Activated naive CD8-positive, alpha-beta T cell (primary cell): Measurements from ENCODE around the gene CIDEB.
"Not testable (repeated sequence)": the region's sequence is repeated elsewhere in the genome, so short reads cannot be mapped to it uniquely, and the experiment has no call there.

Experiments
- H3K27ac Mint-ChIP-seq: one replicate; pipeline ENCODE4 v1.8.0; 2021; ENCODE audit warnings: mixed read lengths
- H3K27me3 Mint-ChIP-seq: one replicate; pipeline ENCODE4 v1.8.0; 2021; ENCODE audit warnings: mixed read lengths
- H3K36me3 Mint-ChIP-seq: one replicate; pipeline ENCODE4 v1.8.0; 2021; ENCODE audit warnings: mixed read lengths
- H3K4me1 Mint-ChIP-seq: one replicate; pipeline ENCODE4 v1.8.0; 2021; ENCODE audit warnings: low read depth, mixed read lengths
- H3K4me3 Mint-ChIP-seq: one replicate; pipeline ENCODE4 v1.8.0; 2021; ENCODE audit warnings: mild to moderate bottlenecking, mixed read lengths
- H3K9me3 Mint-ChIP-seq: one replicate; pipeline ENCODE4 v1.8.0; 2021; ENCODE audit warnings: low read depth, mixed read lengths

Gene CIDEB

GRCh38 chr14:24337824-24338175 lies 30.0 kb upstream of the CIDEB start:
- Mint-ChIP-seq H3K4me3 (peak overlapping the region; percentile 91), H3K4me1 (peaks cover 41% of the 10 kb centered on the region), H3K9me3 (no peaks in the 10 kb centered on the region), H3K27me3 (peaks cover 2% of the 10 kb centered on the region), H3K36me3 (peaks cover 2% of the 10 kb centered on the region), H3K27ac (no peak overlapping the region)

GRCh38 chr14:24337144-24337823 lies 29.5 kb upstream of the CIDEB start:
- Mint-ChIP-seq H3K4me3 (no peak overlapping the region), H3K4me1 (peaks cover 45% of the 10 kb centered on the region), H3K36me3 (peaks cover 2% of the 10 kb centered on the region), H3K27ac (no peak overlapping the region), H3K27me3 (peaks cover 4% of the 10 kb centered on the region), H3K9me3 (no peaks in the 10 kb centered on the region)

GRCh38 chr14:24335461-24336171 lies 27.8 kb upstream of the CIDEB start:
- Mint-ChIP-seq H3K27ac (no peak overlapping the region), H3K4me3 (peak overlapping the region; percentile 61)

DNA sequence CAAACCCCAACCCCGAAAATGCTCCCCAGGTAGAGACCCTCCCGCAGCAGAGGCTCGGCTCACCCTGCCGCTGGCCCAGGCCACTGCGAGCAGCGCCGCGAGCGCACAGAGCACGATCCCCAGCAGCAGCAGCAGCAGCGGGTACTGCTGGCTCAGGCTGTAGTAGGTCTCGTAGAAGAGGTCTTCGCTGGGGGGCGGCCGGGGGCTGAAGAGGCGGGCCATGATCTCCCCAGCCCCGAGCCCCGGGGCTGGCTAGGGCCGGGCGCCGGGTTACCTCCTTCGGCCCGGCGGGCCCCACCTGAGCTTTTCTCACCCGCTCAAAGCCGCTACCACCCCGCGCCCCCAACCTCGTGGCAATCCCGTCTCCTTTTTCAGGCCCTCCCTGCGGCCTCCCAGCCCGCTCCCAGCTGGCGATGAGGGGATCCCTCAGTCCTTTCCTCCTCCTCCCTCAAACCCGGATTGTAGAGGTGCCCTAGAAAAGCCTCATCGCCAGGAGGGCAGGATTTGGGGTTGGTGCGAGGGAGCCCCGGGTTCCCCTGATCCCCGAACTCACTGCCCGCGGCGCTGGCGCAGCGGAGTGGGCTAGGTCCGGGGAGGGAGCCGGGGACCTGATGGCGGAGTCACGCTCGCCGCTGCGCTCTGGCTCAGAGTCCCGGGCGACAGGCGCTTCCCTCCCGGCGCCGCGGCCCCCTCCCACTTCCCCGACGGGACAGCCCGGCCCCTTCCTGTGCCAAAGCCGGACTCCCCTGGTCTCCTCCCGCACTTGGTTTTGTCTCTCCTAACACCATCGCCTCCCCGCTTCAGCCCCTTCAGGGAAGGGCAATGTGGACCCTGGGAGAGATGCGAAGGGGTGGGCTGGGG lies 26.9 kb upstream of the CIDEB start, which contains the start of gene ADCY4:
TSS of gene ADCY4 (minus strand) at position 641 of the 861 bp plus-strand sequence. CDS start at position 222, 419 bp downstream.
- Mint-ChIP-seq H3K9me3 (no peaks in the 10 kb centered on the region), H3K4me1 (peaks cover 49% of the 10 kb centered on the region), H3K27me3 (peaks cover 8% of the 10 kb centered on the region), H3K36me3 (peaks cover 2% of the 10 kb centered on the region), H3K4me3 (peak within 1 kb of the TSS; percentile 92), H3K27ac (no peak within 1 kb of the TSS)

More at GRCh38 chr14:24335461-24336171, 27.8 kb upstream of the CIDEB start:
- peaks cover 53% of the 10 kb centered on the region for H3K4me1 Mint-ChIP-seq
- no peaks in the 10 kb centered on the region for H3K9me3 Mint-ChIP-seq
- peaks cover 7% of the 10 kb centered on the region for H3K27me3 Mint-ChIP-seq
- H3K36me3 Mint-ChIP-seq = peaks cover 2% of the 10 kb centered on the region

DNA sequence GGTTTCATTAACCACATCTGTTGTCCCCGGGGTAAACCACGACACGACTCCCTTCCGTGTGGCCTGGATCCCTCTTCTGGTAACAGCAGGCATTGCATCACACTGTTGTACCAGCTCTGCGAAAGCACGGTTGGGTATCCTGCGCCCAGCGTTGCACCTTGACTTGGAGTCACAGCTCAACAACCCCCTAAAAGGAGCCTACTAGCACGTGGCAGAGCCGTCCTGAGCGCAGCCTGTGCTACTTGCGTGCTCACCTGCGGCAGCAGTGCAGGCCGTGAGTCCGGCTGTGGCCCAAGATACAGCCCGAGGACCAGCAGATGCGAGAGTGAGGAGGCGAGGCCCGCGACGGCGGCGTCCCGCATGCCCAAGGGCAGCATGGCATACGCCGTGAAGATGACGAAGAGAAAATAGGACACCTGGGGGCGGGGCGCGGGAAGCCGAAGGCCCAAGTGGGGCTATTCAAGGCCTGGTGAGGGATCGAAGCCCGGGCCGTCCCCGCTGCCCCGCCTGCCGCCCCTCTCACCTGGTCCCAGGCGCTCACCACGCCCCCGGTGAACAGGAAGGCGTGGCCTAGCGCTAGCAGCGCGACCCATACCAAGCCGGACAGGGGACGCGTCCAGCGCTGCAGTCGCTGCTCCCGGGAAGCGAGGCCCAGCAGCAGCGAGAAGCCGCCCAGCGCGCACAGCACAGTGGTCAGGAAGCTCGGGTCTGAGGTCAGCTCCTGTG lies 24.7 kb upstream of the CIDEB start:
- peak overlapping the region; percentile 92 for H3K4me3 Mint-ChIP-seq
- H3K27me3 Mint-ChIP-seq = peaks cover 8% of the 10 kb centered on the region
- peaks cover 45% of the 10 kb centered on the region for H3K4me1 Mint-ChIP-seq
- peak overlapping the region; percentile 82 for H3K27ac Mint-ChIP-seq
- H3K9me3 Mint-ChIP-seq = no peaks in the 10 kb centered on the region
- peaks cover 2% of the 10 kb centered on the region for H3K36me3 Mint-ChIP-seq

GRCh38 chr14:24331731-24332267 lies 24.0 kb upstream of the CIDEB start:
- H3K36me3 Mint-ChIP-seq = peaks cover 2% of the 10 kb centered on the region
- peak overlapping the region; percentile 82 for H3K27ac Mint-ChIP-seq

DNA sequence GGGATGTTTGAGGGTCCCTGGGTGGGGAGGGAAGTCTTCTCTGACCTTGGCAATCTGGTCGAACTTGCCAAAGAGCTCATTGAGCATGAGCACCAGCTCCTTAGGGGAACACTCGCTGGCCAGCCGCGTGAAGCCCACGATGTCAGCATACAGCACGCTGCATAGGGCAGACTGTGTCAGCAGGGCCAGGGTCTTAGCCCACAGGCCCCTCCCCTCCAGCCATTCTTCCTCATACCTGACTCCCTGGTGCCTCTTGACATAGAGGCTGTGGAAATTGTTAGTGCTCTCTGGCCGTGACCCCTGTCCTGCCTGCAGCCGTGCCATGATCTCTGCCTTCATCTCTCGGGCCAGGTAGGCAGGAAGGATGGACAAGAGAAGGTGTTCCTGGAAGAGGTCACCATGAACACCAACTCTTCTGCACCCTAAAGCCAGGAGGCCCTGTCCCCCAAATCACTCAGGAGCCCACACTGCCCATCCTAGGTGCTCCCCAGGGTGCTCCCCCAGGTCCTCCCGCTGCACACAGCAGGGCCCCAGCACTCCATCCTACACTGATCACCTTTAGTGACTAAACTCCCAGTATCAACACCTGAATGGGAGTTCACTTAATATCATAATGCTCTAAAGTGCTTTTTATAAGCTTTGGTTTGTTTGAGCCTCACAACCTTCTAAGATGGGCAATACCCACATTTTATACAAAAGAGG lies 23.3 kb upstream of the CIDEB start:
- H3K9me3 Mint-ChIP-seq = no peaks in the 10 kb centered on the region
- peaks cover 47% of the 10 kb centered on the region for H3K4me1 Mint-ChIP-seq
- H3K4me3 Mint-ChIP-seq = no peak overlapping the region
- H3K36me3 Mint-ChIP-seq = peaks cover 1% of the 10 kb centered on the region
- no peak overlapping the region for H3K27ac Mint-ChIP-seq
- peaks cover 8% of the 10 kb centered on the region for H3K27me3 Mint-ChIP-seq

More at GRCh38 chr14:24331731-24332267, 24.0 kb upstream of the CIDEB start:
- Mint-ChIP-seq H3K27me3 (peaks cover 8% of the 10 kb centered on the region), H3K4me1 (peaks cover 49% of the 10 kb centered on the region), H3K4me3 (peak overlapping the region; percentile 92), H3K9me3 (no peaks in the 10 kb centered on the region)

- no peaks in the 10 kb centered on the region for H3K9me3 Mint-ChIP-seq
- H3K27me3 Mint-ChIP-seq = peaks cover 6% of the 10 kb centered on the region
- no peak overlapping the region for H3K27ac Mint-ChIP-seq
- H3K36me3 Mint-ChIP-seq = no peaks in the 10 kb centered on the region
- no peak overlapping the region for H3K4me3 Mint-ChIP-seq
- peaks cover 41% of the 10 kb centered on the region for H3K4me1 Mint-ChIP-seq
These were observed 22.0 kb upstream of the CIDEB start for GRCh38 chr14:24329736-24330135.

DNA sequence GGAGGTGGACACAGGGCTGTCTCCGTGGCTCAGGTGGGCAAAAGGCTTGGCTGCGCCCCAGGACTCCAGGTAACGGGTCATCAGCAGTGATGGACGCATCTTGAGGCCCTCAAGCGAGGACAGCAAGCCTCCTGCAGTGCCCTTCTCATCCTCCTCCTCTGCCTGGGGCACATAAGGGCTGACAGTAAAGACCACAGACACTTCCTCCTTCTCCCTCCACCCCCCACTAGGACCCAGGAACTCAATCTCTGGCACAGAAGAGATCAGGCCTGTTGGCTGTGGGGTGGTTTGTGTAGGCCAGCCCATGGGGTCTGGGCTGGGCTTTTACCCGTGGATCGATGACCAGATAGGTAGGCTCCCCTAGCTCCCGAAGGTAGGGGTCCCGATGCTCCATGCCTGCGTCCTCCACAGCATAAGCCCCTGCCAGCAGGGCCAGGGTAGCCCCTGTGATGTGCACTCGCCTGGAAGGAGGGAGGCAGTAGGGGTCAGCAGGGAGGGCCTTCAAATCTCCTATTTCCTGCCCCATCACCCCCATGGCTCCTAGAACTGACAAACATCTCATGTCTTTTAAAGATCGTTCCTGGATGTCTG lies 21.4 kb upstream of the CIDEB start:
- Mint-ChIP-seq H3K4me1 (peaks cover 39% of the 10 kb centered on the region), H3K27ac (no peak overlapping the region), H3K4me3 (no peak overlapping the region), H3K9me3 (no peaks in the 10 kb centered on the region), H3K27me3 (peaks cover 6% of the 10 kb centered on the region), H3K36me3 (no peaks in the 10 kb centered on the region)

DNA sequence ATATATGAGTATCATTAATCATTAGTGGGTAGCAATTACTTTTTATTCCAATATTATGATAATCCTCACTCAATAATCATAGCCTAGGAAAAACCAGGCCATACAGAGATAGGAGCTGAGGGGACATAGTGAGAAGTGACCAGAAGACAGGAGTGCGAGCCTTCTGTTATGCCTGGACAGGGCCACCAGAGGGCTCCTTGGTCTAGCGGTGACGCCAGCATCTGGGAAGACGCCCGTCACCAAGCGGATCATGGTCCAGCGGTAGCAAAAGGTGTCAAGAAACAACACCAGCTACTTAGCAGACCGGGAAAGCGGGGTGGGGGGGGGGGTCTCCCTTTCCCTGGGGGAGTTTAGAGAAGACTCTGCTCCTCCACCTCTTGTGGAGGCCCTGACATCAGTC lies 20.1 kb upstream of the CIDEB start:
- H3K27me3 Mint-ChIP-seq, H3K9me3 Mint-ChIP-seq, H3K27ac Mint-ChIP-seq, H3K4me3 Mint-ChIP-seq, H3K36me3 Mint-ChIP-seq: not testable (repeated sequence)
- H3K4me1 Mint-ChIP-seq = peaks cover 28% of the 10 kb centered on the region

DNA sequence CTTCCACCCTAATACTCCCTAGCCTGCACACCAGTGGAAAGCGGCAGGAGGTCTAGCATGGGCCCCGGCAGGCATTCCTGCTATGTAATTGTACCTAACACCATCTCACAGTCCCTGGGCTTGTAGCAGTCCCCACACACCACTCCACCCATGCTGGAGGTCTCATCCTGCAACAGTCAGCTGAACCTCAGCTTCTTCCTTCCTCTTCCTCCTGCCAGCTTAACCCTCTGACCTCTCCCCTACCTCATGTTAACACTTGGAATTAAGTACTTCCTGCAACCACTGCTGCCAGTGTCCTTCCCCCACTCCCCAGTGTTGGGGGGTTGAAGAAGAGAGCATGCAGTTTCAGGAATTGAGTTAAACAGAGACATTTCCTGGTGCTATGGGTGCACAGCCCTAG lies 19.5 kb upstream of the CIDEB start:
- H3K4me3 Mint-ChIP-seq = no peak overlapping the region
- peaks cover 23% of the 10 kb centered on the region for H3K4me1 Mint-ChIP-seq
- no peaks in the 10 kb centered on the region for H3K36me3 Mint-ChIP-seq
- H3K9me3 Mint-ChIP-seq = no peaks in the 10 kb centered on the region
- H3K27ac Mint-ChIP-seq = no peak overlapping the region
- peaks cover 5% of the 10 kb centered on the region for H3K27me3 Mint-ChIP-seq

DNA sequence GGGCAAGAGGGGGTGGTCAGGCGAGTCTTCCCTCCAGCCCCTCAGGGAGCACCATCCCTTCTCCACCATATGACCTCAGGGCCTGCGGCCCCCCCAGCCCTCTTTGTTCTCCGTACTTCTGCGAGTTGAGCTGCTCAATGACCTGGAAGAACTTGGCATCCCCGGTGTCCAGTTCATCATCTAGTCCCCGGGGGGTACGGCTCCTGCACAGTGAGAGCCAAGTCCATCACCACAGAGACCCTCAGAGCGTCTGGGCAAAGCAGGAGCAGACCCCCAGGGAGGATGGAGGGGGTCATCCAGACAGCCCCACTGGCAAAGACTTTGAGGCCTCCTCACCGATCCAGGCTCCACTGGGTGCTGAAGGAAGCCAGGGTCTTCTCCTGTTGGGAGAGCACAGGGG lies 18.2 kb upstream of the CIDEB start:
- no peak overlapping the region for H3K27ac Mint-ChIP-seq
- no peak overlapping the region for H3K4me3 Mint-ChIP-seq
- no peaks in the 10 kb centered on the region for H3K36me3 Mint-ChIP-seq
- H3K9me3 Mint-ChIP-seq = no peaks in the 10 kb centered on the region
- H3K27me3 Mint-ChIP-seq = peaks cover 1% of the 10 kb centered on the region
- H3K4me1 Mint-ChIP-seq = peaks cover 16% of the 10 kb centered on the region

DNA sequence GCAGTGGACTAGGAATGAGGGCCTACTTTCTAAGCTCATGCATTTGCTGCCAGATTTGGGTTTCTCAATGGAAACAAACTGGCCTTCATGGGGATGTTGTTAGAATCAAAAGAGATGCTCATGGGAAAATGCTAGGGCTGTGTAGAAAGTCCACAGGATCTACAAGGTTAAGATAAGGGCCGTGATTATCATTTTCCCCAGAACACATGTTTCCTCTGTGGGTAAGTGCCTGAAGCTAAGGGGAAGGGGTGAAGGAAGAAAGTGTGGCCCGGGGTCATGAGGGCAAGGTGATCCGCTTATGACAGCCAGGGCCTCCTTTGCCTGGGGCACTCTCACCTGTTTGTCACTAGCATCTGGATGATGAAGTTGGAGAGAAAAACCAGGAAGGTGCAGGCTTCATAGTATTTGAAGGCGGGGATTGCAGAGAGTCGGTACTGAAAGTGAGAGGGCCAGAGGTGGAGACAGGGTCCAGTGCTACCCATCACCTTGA lies 17.3 kb upstream of the CIDEB start:
- H3K27ac Mint-ChIP-seq = no peak overlapping the region
- peaks cover under 1% of the 10 kb centered on the region for H3K27me3 Mint-ChIP-seq
- peaks cover 12% of the 10 kb centered on the region for H3K4me1 Mint-ChIP-seq
- no peak overlapping the region for H3K4me3 Mint-ChIP-seq
- H3K36me3 Mint-ChIP-seq = no peaks in the 10 kb centered on the region
- no peaks in the 10 kb centered on the region for H3K9me3 Mint-ChIP-seq
